Tibial nerve (tissue), 4 donors: ENCODE data around the gene RNF149. TPM values are rescaled to one million over a fixed set of nuclear protein-coding genes. Genes with fewer than 3 reads are reported as not detected.

Experiments
- DNase-seq, 2 donors: peaks; one replicate each; pipeline ENCODE4 v3.0.0-alpha.2; 2019; ENCODE audit warnings: low spot score in 2 of 2
- H3K27ac ChIP-seq, 4 donors: fragments of 200-600 bp; sonication (generic) in 3 of 4; one replicate each; pipeline ENCODE4 v1.5.1; 2017 to 2019; ENCODE audit warnings: mild to moderate bottlenecking in 1 of 4
- H3K27me3 ChIP-seq, 2 donors: fragments of 200-600 bp; sonication (generic) in 1 of 2; one replicate each; pipeline versions ENCODE4 v1.5.1 to v1.6.0; 2017 to 2019
- H3K36me3 ChIP-seq, 3 donors: fragments of 200-600 bp; sonication (generic); one replicate each; pipeline ENCODE4 v1.5.1; 2018 to 2019
- H3K4me1 ChIP-seq, 4 donors: fragments of 200-600 bp; sonication (generic) in 3 of 4; one replicate each; pipeline ENCODE4 v1.5.1; 2017 to 2019
- H3K4me3 ChIP-seq, 4 donors: fragments of 200-600 bp; sonication (generic) in 3 of 4; one replicate each; pipeline ENCODE4 v1.5.1; 2017 to 2019; ENCODE audit warnings: mild to moderate bottlenecking in 1 of 4, moderate library complexity in 1 of 4
- H3K9me3 ChIP-seq, 4 donors: fragments of 200-600 bp; sonication (generic) in 3 of 4; one replicate each; pipeline ENCODE4 v1.5.1; 2017 to 2019
- EP300 ChIP-seq, 2 donors: sonication (generic); formaldehyde crosslinking; IDR thresholded peaks; one replicate each; pipeline ENCODE4 v1.6.1; 2017; ENCODE audit warnings: antibody characterized with exemption in 2 of 2, mild to moderate bottlenecking in 1 of 2
- POLR2A ChIP-seq, 2 donors: fragments of 450-650 bp; IDR thresholded peaks; one replicate each; pipeline ENCODE4 v1.6.1; 2017; ENCODE audit warnings: antibody characterized with exemption in 2 of 2, mild to moderate bottlenecking in 2 of 2, moderate library complexity in 2 of 2
- WGBS, 2 donors: methylation state at CpG; one replicate each; pipeline ENCODE4 v1.1.5; 2018; 5-methylcytosine and 5-hydroxymethylcytosine counted together
- total RNA-seq, 4 donors: library from RNA; depleted of rRNA; stranded (reverse); fragments of >200 nt; gene quantifications; one replicate each; pipeline ENCODE4 v1.1.0, GENCODE V29; 2016
- TF ChIP-seq, protein P1 (sequence below), 5 experiments: fragments of 200-600 bp in 3 of 5; fragments of 450-650 bp in 2 of 5; sonication (generic) in 3 of 5; IDR thresholded peaks; one replicate each; pipeline ENCODE4 v1.5.1; 2016 to 2019; ENCODE audit warnings: antibody characterized with exemption in 5 of 5, mild to moderate bottlenecking in 3 of 5, moderate library complexity in 2 of 5

The RNF149 gene
- total RNA-seq, 4 donors from 2014 or later = 61.0 to 108 (median 67.3) TPM

DNA sequence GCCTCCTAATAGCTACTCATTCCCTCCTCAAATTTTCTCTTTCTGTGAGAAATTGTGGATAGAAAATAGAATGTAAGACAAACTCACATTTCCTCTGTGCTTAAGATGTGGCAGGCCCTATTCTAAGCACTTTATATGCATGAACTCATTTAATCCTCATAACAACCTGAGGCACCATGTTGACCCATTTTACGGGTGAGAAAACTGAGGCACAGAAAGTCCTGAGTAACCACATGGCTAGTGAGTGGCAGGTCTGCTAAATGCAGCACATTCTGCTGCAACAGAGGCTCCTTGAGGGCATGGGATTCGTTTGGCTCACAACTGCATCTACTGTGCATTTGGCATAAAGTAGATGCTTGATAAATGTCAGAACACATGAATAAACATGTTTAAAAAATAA is 22.7 kb upstream of the RNF149 start:
- peak overlapping the region in 2 of 4 donors; percentile 66 to 81 for H3K27ac ChIP-seq

DNA sequence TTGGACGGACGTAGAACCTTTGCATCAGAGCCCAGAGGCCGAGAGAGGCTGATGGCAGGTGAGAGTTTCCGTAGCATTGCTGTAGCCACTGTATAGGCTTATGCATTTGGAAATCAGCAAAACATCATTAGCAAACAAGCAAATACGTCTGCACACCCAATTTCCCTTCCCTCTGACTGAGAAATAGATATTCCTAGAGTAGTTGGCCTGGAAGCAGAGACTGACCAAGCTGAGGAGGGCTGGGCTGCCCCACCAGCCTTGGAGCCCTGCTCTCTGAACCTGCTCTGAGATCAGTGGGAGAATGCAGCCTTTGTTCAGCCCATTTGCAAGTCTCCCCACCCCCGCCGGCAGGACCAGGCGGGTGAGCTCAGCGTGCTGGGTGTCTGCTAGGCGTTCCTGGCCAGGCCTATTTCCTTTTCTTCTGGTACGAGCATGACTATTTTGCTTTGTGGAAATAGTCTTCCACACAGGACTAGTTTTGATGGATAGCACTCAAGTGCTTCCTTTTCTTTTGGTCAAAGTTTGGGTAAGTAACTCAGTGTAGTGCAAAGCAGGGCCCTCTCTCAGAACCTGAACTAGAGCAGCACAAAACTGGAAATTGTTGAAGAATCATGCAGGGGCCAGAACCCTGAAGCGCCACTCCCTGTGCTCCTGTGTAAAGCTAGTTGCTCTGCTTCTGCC is 21.9 kb upstream of the RNF149 start:
- DNase-seq = peak in 1 of 2 donors; percentile 31
- WGBS, 2 donors = 30 to 32% methylated on average over 11 to 12 of the region's 12 CpGs
- Histone ChIP-seq H3K4me1 (peaks cover 0 to 34% (median 16%) of the 10 kb centered on the region in 4 donors), H3K4me3 (no peak overlapping the region), H3K36me3 (no peaks in the 10 kb centered on the region), H3K27me3 (no peaks in the 10 kb centered on the region), H3K27ac (peak overlapping the region in 2 of 4 donors; percentile 66 to 81), H3K9me3 (no peaks in the 10 kb centered on the region)
- TF ChIP-seq, protein P1, sequence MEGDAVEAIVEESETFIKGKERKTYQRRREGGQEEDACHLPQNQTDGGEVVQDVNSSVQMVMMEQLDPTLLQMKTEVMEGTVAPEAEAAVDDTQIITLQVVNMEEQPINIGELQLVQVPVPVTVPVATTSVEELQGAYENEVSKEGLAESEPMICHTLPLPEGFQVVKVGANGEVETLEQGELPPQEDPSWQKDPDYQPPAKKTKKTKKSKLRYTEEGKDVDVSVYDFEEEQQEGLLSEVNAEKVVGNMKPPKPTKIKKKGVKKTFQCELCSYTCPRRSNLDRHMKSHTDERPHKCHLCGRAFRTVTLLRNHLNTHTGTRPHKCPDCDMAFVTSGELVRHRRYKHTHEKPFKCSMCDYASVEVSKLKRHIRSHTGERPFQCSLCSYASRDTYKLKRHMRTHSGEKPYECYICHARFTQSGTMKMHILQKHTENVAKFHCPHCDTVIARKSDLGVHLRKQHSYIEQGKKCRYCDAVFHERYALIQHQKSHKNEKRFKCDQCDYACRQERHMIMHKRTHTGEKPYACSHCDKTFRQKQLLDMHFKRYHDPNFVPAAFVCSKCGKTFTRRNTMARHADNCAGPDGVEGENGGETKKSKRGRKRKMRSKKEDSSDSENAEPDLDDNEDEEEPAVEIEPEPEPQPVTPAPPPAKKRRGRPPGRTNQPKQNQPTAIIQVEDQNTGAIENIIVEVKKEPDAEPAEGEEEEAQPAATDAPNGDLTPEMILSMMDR (IDR thresholded peaks at IDR 0.05) = no peak
- peak; percentile 29 to 54 for TF ChIP-seq EP300 (IDR thresholded peaks at IDR 0.05)

More for the DNA sequence above, 22.7 kb upstream of the RNF149 start:
- no peaks in the 10 kb centered on the region for H3K36me3 ChIP-seq
- no peaks in the 10 kb centered on the region for H3K27me3 ChIP-seq
- WGBS, 2 donors = 77 to 86% methylated on average over 2 of the region's 2 CpGs
- H3K9me3 ChIP-seq = no peaks in the 10 kb centered on the region
- no peak for DNase-seq
- H3K4me3 ChIP-seq = no peak overlapping the region
- TF ChIP-seq EP300 (IDR thresholded peaks at IDR 0.05) (no peak), POLR2A (IDR thresholded peaks at IDR 0.05) (no peak)
- TF ChIP-seq, protein P1 (IDR thresholded peaks at IDR 0.05) = no peak
- H3K4me1 ChIP-seq = peaks cover 0 to 34% (median 16%) of the 10 kb centered on the region in 4 donors

DNA sequence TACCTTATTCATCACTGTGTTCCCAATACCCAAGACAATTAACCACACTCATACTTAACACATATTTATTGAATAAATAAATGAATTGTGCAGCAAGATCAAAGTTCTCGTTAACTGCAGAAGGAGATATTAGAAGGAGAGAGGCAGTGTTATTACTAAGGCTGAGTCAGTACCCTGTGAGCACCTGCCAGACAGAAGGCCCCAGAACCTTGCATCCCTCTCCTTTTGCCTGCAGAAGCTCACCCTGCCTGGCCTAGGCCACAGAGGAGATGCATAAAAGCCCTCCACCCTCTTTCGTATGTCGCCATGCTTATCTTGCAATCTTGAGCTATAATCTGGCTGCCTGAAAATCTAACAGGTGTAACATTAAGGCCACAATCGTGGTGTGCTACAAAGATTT is 20.5 kb upstream of the RNF149 start:
- no peaks in the 10 kb centered on the region for H3K27me3 ChIP-seq
- peaks cover 0 to 34% (median 16%) of the 10 kb centered on the region in 4 donors for H3K4me1 ChIP-seq
- H3K36me3 ChIP-seq = no peaks in the 10 kb centered on the region
- no peak for DNase-seq
- H3K4me3 ChIP-seq = no peak overlapping the region
- WGBS, 2 donors = 91 to 92% methylated on average over 4 of the region's 4 CpGs
- TF ChIP-seq EP300 (IDR thresholded peaks at IDR 0.05) = no peak
- TF ChIP-seq POLR2A (IDR thresholded peaks at IDR 0.05) = no peak
- TF ChIP-seq, protein P1 (IDR thresholded peaks at IDR 0.05) = no peak
- H3K27ac ChIP-seq = peak overlapping the region in 2 of 4 donors; percentile 30 to 81
- no peaks in the 10 kb centered on the region for H3K9me3 ChIP-seq

DNA sequence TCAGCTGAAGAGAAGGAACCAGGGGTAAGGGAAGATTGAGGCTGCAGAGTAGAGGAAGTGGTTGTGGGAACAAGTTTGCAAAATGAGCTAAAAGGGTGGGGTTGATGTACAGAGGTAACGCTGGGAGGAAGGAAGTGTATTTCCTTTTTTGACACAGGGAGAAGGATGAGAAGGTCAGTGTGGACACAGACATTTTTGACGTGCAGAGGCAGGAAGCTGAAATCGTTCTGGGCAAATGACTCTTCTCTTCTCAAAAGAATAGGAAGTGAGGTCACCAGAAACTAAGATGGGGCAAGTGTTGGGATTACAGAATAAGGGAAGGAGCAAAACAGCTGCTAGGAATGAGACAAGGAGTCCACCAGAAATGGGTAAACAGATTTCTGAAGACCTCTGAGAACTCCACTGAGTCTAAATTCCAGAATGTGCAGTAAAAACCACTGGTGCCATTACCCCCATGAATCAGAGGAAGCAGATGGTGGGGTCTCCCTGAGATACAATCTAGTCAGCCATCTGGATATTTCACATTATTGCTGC is 20.0 kb upstream of the RNF149 start:
- no peaks in the 10 kb centered on the region for H3K9me3 ChIP-seq
- peak overlapping the region in 2 of 4 donors; percentile 30 to 81 for H3K27ac ChIP-seq

More for the DNA sequence above, 20.0 kb upstream of the RNF149 start:
- Histone ChIP-seq H3K4me3 (no peak overlapping the region), H3K27me3 (no peaks in the 10 kb centered on the region), H3K36me3 (no peaks in the 10 kb centered on the region), H3K4me1 (peaks cover 0 to 34% (median 16%) of the 10 kb centered on the region in 4 donors)
- peak in 1 of 2 donors; percentile 38 for DNase-seq
- WGBS, 2 donors = 22 to 32% methylated on average over 3 of the region's 3 CpGs
- peak; percentile 62 to 85 for TF ChIP-seq EP300 (IDR thresholded peaks at IDR 0.05)
- TF ChIP-seq, protein P1 (IDR thresholded peaks at IDR 0.05) = no peak
